Brain microvascular endothelial cell (primary cell): ENCODE results near the gene NOTCH4.

Experiments used
- DNase-seq: peaks from one replicate; pipeline ENCODE4 v3.0.0-alpha.2; 2020
- H3K27ac ChIP-seq: fragments of 250-450 bp; sonication (Bioruptor Pico); 2 replicates; pipeline ENCODE4 v1.5.1; 2020; ENCODE audit warnings: mild to moderate bottlenecking, moderate library complexity
- H3K27me3 ChIP-seq: fragments of 250-450 bp; sonication (Bioruptor Pico); replicated peaks from 2 replicates; pipeline ENCODE4 v1.5.1; 2020; ENCODE audit warnings: mild to moderate bottlenecking
- H3K36me3 ChIP-seq: fragments of 250-450 bp; sonication (Bioruptor Pico); replicated peaks from 2 replicates; pipeline ENCODE4 v1.5.1; 2020; ENCODE audit warnings: mild to moderate bottlenecking
- H3K4me3 ChIP-seq: 2 replicates; pipeline ENCODE4 v1.5.1; 2011; ENCODE audit warnings: low read depth, mild to moderate bottlenecking, control low read depth, low read length, moderate library complexity
- in situ Hi-C: cut with HindIII; loops from 2 replicates; pipeline ENCODE4 v1.10.0; 2017; ENCODE audit warnings: low sequenced_read_pairs, low pct_ligation_motif_present
- TF ChIP-seq, protein P1 (sequence below): IDR thresholded peaks from 2 replicates; pipeline ENCODE4 v1.5.1; 2011; ENCODE audit warnings: low read depth, mild to moderate bottlenecking, moderate library complexity, low read length, control low read depth, inconsistent platforms; ENCODE audit errors: missing control alignments

NOTCH4 gene

DNA sequence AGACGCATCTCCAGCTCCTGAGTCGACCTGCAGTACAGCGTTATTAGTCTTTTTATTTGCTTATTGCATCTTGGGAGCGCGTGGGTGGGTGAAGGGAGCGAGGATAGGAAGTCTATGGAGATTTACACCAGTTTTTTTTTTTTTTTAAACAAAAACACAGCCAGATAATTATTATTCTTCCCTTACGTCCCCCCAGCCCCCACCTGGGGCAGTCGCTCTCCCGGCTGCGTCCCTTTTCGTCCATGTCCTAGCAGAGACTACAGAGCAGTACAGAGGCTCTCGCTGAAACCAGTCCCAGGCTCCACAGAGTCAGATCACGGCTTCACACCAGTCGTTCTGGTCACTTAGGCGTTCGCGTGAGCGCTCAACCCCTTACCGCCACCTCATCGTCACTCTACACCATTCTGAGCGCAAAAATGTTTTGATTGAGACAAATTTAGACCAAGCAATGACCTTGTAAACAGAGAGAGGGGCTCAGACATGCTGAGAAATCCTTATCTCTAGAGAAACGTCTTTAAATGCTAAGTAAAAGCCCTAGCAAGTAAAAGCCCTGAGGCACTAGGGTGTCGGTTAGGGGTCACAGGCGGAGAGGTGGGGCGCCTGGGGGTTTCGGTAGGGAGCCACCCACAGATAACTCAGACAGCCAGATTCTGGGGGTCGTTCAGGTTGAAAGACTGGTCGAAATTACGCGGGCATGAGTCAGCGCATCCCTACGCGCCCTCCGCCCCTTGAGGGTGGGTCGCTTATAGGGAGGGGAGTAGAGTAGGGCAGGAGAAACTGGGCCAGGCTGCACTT, 70.9 kb downstream of the NOTCH4 start:
- H3K27ac ChIP-seq, result peak overlapping the region; percentile 80
- peak; percentile 58 for DNase-seq
- in situ Hi-C loops, result no loop called here
- peaks cover 6% of the 10 kb centered on the region for H3K36me3 ChIP-seq
- peak overlapping the region; percentile 86 for H3K4me3 ChIP-seq
- H3K27me3 ChIP-seq, result no peaks in the 10 kb centered on the region
- TF ChIP-seq, protein P1, sequence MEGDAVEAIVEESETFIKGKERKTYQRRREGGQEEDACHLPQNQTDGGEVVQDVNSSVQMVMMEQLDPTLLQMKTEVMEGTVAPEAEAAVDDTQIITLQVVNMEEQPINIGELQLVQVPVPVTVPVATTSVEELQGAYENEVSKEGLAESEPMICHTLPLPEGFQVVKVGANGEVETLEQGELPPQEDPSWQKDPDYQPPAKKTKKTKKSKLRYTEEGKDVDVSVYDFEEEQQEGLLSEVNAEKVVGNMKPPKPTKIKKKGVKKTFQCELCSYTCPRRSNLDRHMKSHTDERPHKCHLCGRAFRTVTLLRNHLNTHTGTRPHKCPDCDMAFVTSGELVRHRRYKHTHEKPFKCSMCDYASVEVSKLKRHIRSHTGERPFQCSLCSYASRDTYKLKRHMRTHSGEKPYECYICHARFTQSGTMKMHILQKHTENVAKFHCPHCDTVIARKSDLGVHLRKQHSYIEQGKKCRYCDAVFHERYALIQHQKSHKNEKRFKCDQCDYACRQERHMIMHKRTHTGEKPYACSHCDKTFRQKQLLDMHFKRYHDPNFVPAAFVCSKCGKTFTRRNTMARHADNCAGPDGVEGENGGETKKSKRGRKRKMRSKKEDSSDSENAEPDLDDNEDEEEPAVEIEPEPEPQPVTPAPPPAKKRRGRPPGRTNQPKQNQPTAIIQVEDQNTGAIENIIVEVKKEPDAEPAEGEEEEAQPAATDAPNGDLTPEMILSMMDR, result no peak

- H3K27ac ChIP-seq, result peak within 1 kb of the TSS; percentile 80
Measured at GRCh38 chr6:32151863-32152768, 71.8 kb downstream of the NOTCH4 start, which contains the start of gene PRRT1. TSS of gene PRRT1 (minus strand) at chr6:32151939. CDS start at chr6:32151827, 112 bp downstream.

DNA sequence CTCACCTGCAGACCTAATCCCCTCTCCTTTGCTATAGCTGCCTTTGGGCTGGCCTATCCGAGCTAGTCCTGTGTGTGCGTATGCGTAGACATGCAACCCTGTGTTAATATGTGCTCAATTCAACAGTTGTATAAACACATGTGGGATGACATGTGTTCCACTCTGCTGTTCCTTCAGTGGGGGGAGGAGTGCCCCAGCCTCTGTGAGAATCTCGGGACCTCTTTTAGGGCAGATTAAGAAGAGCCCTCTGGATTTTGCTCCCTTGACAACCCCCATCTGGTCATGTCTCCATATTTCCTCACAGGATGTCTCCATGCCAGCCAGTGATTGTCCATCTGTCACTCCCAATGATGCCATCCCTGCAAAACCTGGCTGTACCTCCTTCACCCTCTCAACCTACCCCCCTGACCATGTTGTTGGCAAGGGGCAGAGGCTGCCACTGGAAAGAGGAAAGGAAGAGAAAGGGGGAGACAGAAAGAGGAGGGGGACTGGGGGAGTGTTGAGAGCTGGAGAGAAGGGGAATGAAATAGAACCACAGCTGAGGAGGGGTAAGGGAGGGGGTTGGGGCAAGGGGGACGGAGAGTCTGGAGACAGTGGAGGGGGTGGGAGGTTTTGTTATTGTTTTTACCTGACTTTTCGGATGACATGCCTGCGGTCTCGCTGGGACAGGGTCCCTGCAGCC, 72.5 kb downstream of the NOTCH4 start:
- in situ Hi-C loops, result no loop called here
- TF ChIP-seq, protein P1, result no peak
- Histone ChIP-seq H3K4me3 (peak overlapping the region; percentile 39), H3K36me3 (peaks cover 2% of the 10 kb centered on the region), H3K27me3 (no peaks in the 10 kb centered on the region), H3K27ac (no peak overlapping the region)
- DNase-seq, result no peak

More at GRCh38 chr6:32151863-32152768, 71.8 kb downstream of the NOTCH4 start, which contains the start of gene PRRT1:
- DNase-seq, result no peak
- no peaks in the 10 kb centered on the region for H3K27me3 ChIP-seq
- TF ChIP-seq, protein P1, result no peak
- in situ Hi-C loops, result no loop called here
- H3K4me3 ChIP-seq, result peak within 1 kb of the TSS; percentile 86
- peaks cover 4% of the 10 kb centered on the region for H3K36me3 ChIP-seq

- H3K27me3 ChIP-seq, result no peaks in the 10 kb centered on the region
- no peaks in the 10 kb centered on the region for H3K36me3 ChIP-seq
- no peak overlapping the region for H3K4me3 ChIP-seq
- in situ Hi-C loops, result no loop called here
- TF ChIP-seq, protein P1, result no peak
- no peak for DNase-seq
- H3K27ac ChIP-seq, result no peak overlapping the region
Measured at GRCh38 chr6:32149932-32150870, 73.7 kb downstream of the NOTCH4 start.
